Activated T-cell treated with anti-CD3 and anti-CD28 coated beads for 1 hour (primary cell): ENCODE measurements around the gene ADCY1.

Experiments
- DNase-seq: peaks from one replicate; pipeline ENCODE4 v3.0.0-alpha.2; 2020; ENCODE audit warnings: low read depth

Gene ADCY1

GRCh38 chr7:45625067-45625466, 50.9 kb downstream of the ADCY1 start:
- DNase-seq, result no peak

GRCh38 chr7:45625714-45626440, 51.7 kb downstream of the ADCY1 start:
- no peak for DNase-seq

- DNase-seq, result no peak
These were observed 52.6 kb downstream of the ADCY1 start for GRCh38 chr7:45626441-45627430.

GRCh38 chr7:45627691-45628456, 53.7 kb downstream of the ADCY1 start:
- DNase-seq, result no peak

GRCh38 chr7:45631569-45631968, 57.4 kb downstream of the ADCY1 start:
- DNase-seq, result no peak

- no peak for DNase-seq
These were observed 62.6 kb downstream of the ADCY1 start for GRCh38 chr7:45636733-45637132.

- no peak for DNase-seq
These were observed 64.7 kb downstream of the ADCY1 start for GRCh38 chr7:45638916-45639315.

GRCh38 chr7:45642044-45642443, 67.9 kb downstream of the ADCY1 start:
- no peak for DNase-seq

- DNase-seq, result no peak
These were observed 69.5 kb downstream of the ADCY1 start for GRCh38 chr7:45643630-45644029.

- no peak for DNase-seq
These were observed 70.1 kb downstream of the ADCY1 start for GRCh38 chr7:45644237-45644636.

GRCh38 chr7:45645141-45645969, 71.2 kb downstream of the ADCY1 start:
- no peak for DNase-seq

- no peak for DNase-seq
These were observed 72.1 kb downstream of the ADCY1 start for GRCh38 chr7:45646207-45646821.

- DNase-seq, result no peak
These were observed 73.0 kb downstream of the ADCY1 start for GRCh38 chr7:45646996-45647825.

GRCh38 chr7:45647967-45648670, 74.0 kb downstream of the ADCY1 start:
- no peak for DNase-seq

GRCh38 chr7:45648671-45648995, 74.5 kb downstream of the ADCY1 start:
- DNase-seq, result no peak

GRCh38 chr7:45649560-45650346, 75.6 kb downstream of the ADCY1 start:
- no peak for DNase-seq

- no peak for DNase-seq
These were observed 76.5 kb downstream of the ADCY1 start for GRCh38 chr7:45650404-45651394.

- DNase-seq, result no peak
These were observed 77.4 kb downstream of the ADCY1 start for GRCh38 chr7:45651540-45651939.
